Brain microvascular endothelial cell (primary cell): ENCODE results near the gene SFMBT2.

Experiments used
- DNase-seq: peaks from one replicate; pipeline ENCODE4 v3.0.0-alpha.2; 2020
- H3K27ac ChIP-seq: fragments of 250-450 bp; sonication (Bioruptor Pico); 2 replicates; pipeline ENCODE4 v1.5.1; 2020; ENCODE audit warnings: mild to moderate bottlenecking, moderate library complexity
- H3K27me3 ChIP-seq: fragments of 250-450 bp; sonication (Bioruptor Pico); replicated peaks from 2 replicates; pipeline ENCODE4 v1.5.1; 2020; ENCODE audit warnings: mild to moderate bottlenecking
- H3K36me3 ChIP-seq: fragments of 250-450 bp; sonication (Bioruptor Pico); replicated peaks from 2 replicates; pipeline ENCODE4 v1.5.1; 2020; ENCODE audit warnings: mild to moderate bottlenecking
- H3K4me3 ChIP-seq: 2 replicates; pipeline ENCODE4 v1.5.1; 2011; ENCODE audit warnings: low read depth, mild to moderate bottlenecking, control low read depth, low read length, moderate library complexity
- CTCF ChIP-seq: IDR thresholded peaks from 2 replicates; pipeline ENCODE4 v1.5.1; 2011; ENCODE audit warnings: low read depth, mild to moderate bottlenecking, moderate library complexity, low read length, control low read depth, inconsistent platforms; ENCODE audit errors: missing control alignments
- in situ Hi-C: cut with HindIII; loops from 2 replicates; pipeline ENCODE4 v1.10.0; 2017; ENCODE audit warnings: low sequenced_read_pairs, low pct_ligation_motif_present

SFMBT2 gene

DNA sequence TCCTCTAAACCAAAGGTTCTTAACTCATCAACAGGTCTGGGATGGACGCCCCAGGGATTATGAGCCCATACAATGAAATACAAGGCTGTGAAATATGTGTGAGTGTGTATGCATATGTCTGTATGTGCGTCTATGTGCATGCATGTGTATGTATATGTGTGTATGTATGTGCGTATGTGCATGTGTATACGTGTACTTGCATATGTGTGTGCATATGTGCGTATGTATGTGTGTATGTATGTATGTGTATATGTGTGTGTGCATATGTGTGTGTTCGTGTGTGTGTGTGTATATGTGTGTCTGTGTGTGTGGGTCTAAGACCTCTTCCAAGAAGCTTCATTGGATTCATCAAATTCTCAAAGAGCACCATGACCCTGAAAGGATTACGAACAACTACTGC, 112.3 kb downstream of the SFMBT2 start:
- in situ Hi-C loops, result no loop called here
- DNase-seq, result no peak
- no peaks in the 10 kb centered on the region for H3K36me3 ChIP-seq
- no peak overlapping the region for H3K27ac ChIP-seq
- H3K4me3 ChIP-seq, result no peak overlapping the region
- H3K27me3 ChIP-seq, result no peaks in the 10 kb centered on the region
- TF ChIP-seq CTCF, result no peak

GRCh38 chr10:7297094-7297493, 113.7 kb downstream of the SFMBT2 start:
- no peak overlapping the region for H3K27ac ChIP-seq
- H3K27me3 ChIP-seq, result no peaks in the 10 kb centered on the region
- H3K36me3 ChIP-seq, result no peaks in the 10 kb centered on the region
- in situ Hi-C loops, result no loop called here
- no peak for TF ChIP-seq CTCF
- no peak overlapping the region for H3K4me3 ChIP-seq
- no peak for DNase-seq

- no peak for TF ChIP-seq CTCF
- Histone ChIP-seq H3K36me3 (no peaks in the 10 kb centered on the region), H3K27ac (no peak overlapping the region), H3K4me3 (no peak overlapping the region), H3K27me3 (no peaks in the 10 kb centered on the region)
- in situ Hi-C loops, result no loop called here
- no peak for DNase-seq
Observed at GRCh38 chr10:7296648-7297047, 114.2 kb downstream of the SFMBT2 start.

DNA sequence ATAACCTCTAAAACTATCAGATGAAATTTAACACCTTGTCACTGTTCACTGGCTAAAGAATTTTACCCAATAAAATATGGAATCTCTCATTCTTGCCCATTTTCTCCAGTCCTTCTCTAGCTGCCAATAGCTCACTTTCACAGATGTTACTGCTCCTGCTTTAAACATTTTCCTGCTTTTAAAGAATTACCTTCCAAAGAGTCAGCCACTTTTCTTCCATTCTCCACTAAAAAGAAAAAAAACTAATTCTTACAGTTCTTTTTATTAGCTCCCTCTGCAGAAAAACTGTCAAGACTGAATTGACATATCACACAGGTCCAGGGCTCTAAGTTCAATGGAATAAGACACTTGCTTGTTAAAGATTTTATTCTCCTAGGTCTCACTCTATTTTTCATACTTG, 114.8 kb downstream of the SFMBT2 start:
- TF ChIP-seq CTCF, result no peak
- no peak overlapping the region for H3K4me3 ChIP-seq
- H3K27ac ChIP-seq, result no peak overlapping the region
- in situ Hi-C loops, result no loop called here
- no peaks in the 10 kb centered on the region for H3K27me3 ChIP-seq
- no peaks in the 10 kb centered on the region for H3K36me3 ChIP-seq
- no peak for DNase-seq

GRCh38 chr10:7293378-7293920, 117.4 kb downstream of the SFMBT2 start:
- no peak overlapping the region for H3K27ac ChIP-seq
- no peak for DNase-seq
- no peak overlapping the region for H3K4me3 ChIP-seq
- no peaks in the 10 kb centered on the region for H3K27me3 ChIP-seq
- in situ Hi-C loops, result no loop called here
- no peaks in the 10 kb centered on the region for H3K36me3 ChIP-seq
- no peak for TF ChIP-seq CTCF

- in situ Hi-C loops, result no loop called here
- H3K27ac ChIP-seq, result no peak overlapping the region
- H3K4me3 ChIP-seq, result no peak overlapping the region
- no peak for TF ChIP-seq CTCF
- H3K27me3 ChIP-seq, result no peaks in the 10 kb centered on the region
- no peak for DNase-seq
- H3K36me3 ChIP-seq, result no peaks in the 10 kb centered on the region
Observed at GRCh38 chr10:7291487-7292270, 119.2 kb downstream of the SFMBT2 start.
